IMR-90 (cell line): ENCODE results near the gene RAD21L1. TPM values are rescaled to one million over a fixed set of nuclear protein-coding genes. Genes with fewer than 3 reads are reported as not detected.

ENCODE experiments used
- ATAC-seq: fragments of 200-7000 bp; cut with Tn5 transposase; 2 replicates; pipeline ENCODE4 v1.9.1; 2020; ENCODE audit warnings: low read depth, mild to moderate bottlenecking, moderate library complexity
- BruUV-seq: library from RNA; stranded (reverse); fragments of 400-500 nt; replicated peaks from 2 replicates; lab custom pipeline; 2021; lab: Mats Ljungman, UMichigan
- CTCF ChIA-PET: fragments of 300-600 bp; formaldehyde crosslinking; extraction: SDS; loops from one replicate; lab custom pipeline; 2021; ENCODE audit warnings: antibody characterized with exemption; lab: Yijun Ruan, JAX
- POLR2A ChIA-PET: fragments of 300-600 bp; sonication (Branson Sonifier 250); formaldehyde crosslinking; loops from one replicate; lab custom pipeline; 2022; ENCODE audit warnings: antibody characterized with exemption; ENCODE audit not compliant: unreplicated experiment; lab: Charles Lee
- DNase-seq: peaks from one replicate; pipeline ENCODE4 v3.0.0; 2013
- H2AFZ ChIP-seq: replicated peaks from 2 replicates; pipeline ENCODE3; 2013; ENCODE audit warnings: low read length, mild to moderate bottlenecking; ENCODE audit not compliant: poor library complexity
- H2AK5ac ChIP-seq: 2 replicates; pipeline ENCODE4 v1.6.1; 2013; ENCODE audit warnings: low read depth, low read length, inconsistent platforms
- H2AK9ac ChIP-seq: replicated peaks from 2 replicates; pipeline ENCODE3; 2013; ENCODE audit warnings: mild to moderate bottlenecking, low read depth, low read length, moderate library complexity; ENCODE audit not compliant: poor library complexity
- H2BK120ac ChIP-seq: 2 replicates; pipeline ENCODE4 v1.6.1; 2013; ENCODE audit warnings: low read depth, low read length, inconsistent platforms
- H2BK15ac ChIP-seq: 3 replicates; pipeline ENCODE4 v1.6.1; 2013; ENCODE audit warnings: low read depth, low read length, inconsistent platforms
- H2BK20ac ChIP-seq: 2 replicates; pipeline ENCODE4 v1.6.1; 2013; ENCODE audit warnings: low read depth, mild to moderate bottlenecking, inconsistent platforms, low read length, moderate library complexity
- H2BK5ac ChIP-seq: 2 replicates; pipeline ENCODE4 v1.6.1; 2013; ENCODE audit warnings: mild to moderate bottlenecking, low read depth, low read length, inconsistent platforms; ENCODE audit not compliant: poor library complexity, severe bottlenecking
- H3K14ac ChIP-seq: replicated peaks from 2 replicates; pipeline ENCODE4 v1.6.1; 2013; ENCODE audit warnings: low read depth, low read length, inconsistent platforms
- H3K18ac ChIP-seq: 2 replicates; pipeline ENCODE4 v1.6.1; 2013; ENCODE audit warnings: low read depth, low read length, control low read depth
- H3K23ac ChIP-seq: 2 replicates; pipeline ENCODE4 v1.6.1; 2013; ENCODE audit warnings: low read depth, low read length, inconsistent platforms
- H3K27ac ChIP-seq: 2 replicates; pipeline ENCODE4 v1.5.1; 2013; ENCODE audit warnings: mild to moderate bottlenecking, control low read depth, low read length; ENCODE audit not compliant: insufficient read depth
- H3K27me3 ChIP-seq: 2 replicates; pipeline ENCODE4 v1.6.1; 2013; ENCODE audit warnings: low read length; ENCODE audit not compliant: control insufficient read depth, insufficient read depth
- H3K36me3 ChIP-seq: 2 replicates; pipeline ENCODE4 v1.6.1; 2013; ENCODE audit warnings: low read length, mixed read lengths; ENCODE audit not compliant: control insufficient read depth, insufficient read depth
- H3K4ac ChIP-seq: 2 replicates; pipeline ENCODE4 v1.6.1; 2013; ENCODE audit warnings: low read depth, low read length, inconsistent platforms
- H3K4me1 ChIP-seq: 2 replicates; pipeline ENCODE4 v1.6.1; 2013; ENCODE audit warnings: low read length, mixed read lengths; ENCODE audit not compliant: control insufficient read depth, insufficient read depth
- H3K4me2 ChIP-seq: 2 replicates; pipeline ENCODE4 v1.6.1; 2013; ENCODE audit warnings: low read depth, mild to moderate bottlenecking, control low read depth, low read length, moderate library complexity
- H3K4me3 ChIP-seq: 2 replicates; pipeline ENCODE4 v1.5.1; 2013; ENCODE audit warnings: low read depth, mild to moderate bottlenecking, control low read depth, low read length, moderate library complexity; ENCODE audit not compliant: insufficient read depth
- H3K56ac ChIP-seq: 2 replicates; pipeline ENCODE4 v1.6.1; 2013; ENCODE audit warnings: low read length, inconsistent platforms; ENCODE audit not compliant: insufficient read depth; ENCODE audit errors: extremely low read depth
- H3K79me1 ChIP-seq, 2 experiments: 2 replicates each; pipeline ENCODE4 v1.6.1; 2013; ENCODE audit warnings: low read length in 2 of 2, inconsistent platforms in 1 of 2, low read depth in 1 of 2
- H3K9ac ChIP-seq: 2 replicates; pipeline ENCODE4 v1.6.1; 2013; ENCODE audit warnings: low read depth, low read length, control low read depth
- H3K9me1 ChIP-seq: 2 replicates; pipeline ENCODE4 v1.6.1; 2013; ENCODE audit warnings: low read length, inconsistent platforms; ENCODE audit not compliant: insufficient read depth
- H3K9me3 ChIP-seq: 2 replicates; pipeline ENCODE4 v1.6.1; 2013; ENCODE audit warnings: low read length; ENCODE audit not compliant: control insufficient read depth, insufficient read depth
- H4K20me1 ChIP-seq: 2 replicates; pipeline ENCODE4 v1.6.1; 2013; ENCODE audit warnings: low read length, inconsistent platforms; ENCODE audit not compliant: insufficient read depth
- H4K5ac ChIP-seq: 2 replicates; pipeline ENCODE4 v1.6.1; 2013; ENCODE audit warnings: mild to moderate bottlenecking, low read depth, low read length, control low read depth
- H4K8ac ChIP-seq, 2 experiments: 2 replicates each; pipeline ENCODE4 v1.6.1; 2013; ENCODE audit warnings: low read depth in 2 of 2, low read length in 2 of 2, control low read depth in 1 of 2, inconsistent platforms in 1 of 2
- H4K91ac ChIP-seq: 2 replicates; pipeline ENCODE4 v1.6.1; 2013; ENCODE audit warnings: low read depth, low read length, inconsistent platforms; ENCODE audit not compliant: insufficient read depth
- CTCF ChIP-seq: conservative IDR thresholded peaks from 2 replicates; pipeline ENCODE4 v1.5.1; 2012; ENCODE audit warnings: mild to moderate bottlenecking, low read depth, low read length, improper control_type of control experiment
- MAFK ChIP-seq: IDR thresholded peaks from 2 replicates; pipeline ENCODE4 v1.6.1; 2012; ENCODE audit warnings: low read depth, low read length, improper control_type of control experiment
- WGBS, 2 experiments: methylation state at CpG; one replicate each; pipeline versions ENCODE4 v1.1.5 to v1.1.7; 2013; ENCODE audit warnings: missing lambda C conversion rate in 2 of 2; ENCODE audit not compliant: insufficient read length in 1 of 2; ENCODE audit errors: extremely low coverage in 2 of 2; 5-methylcytosine and 5-hydroxymethylcytosine counted together
- dilution Hi-C: fragments of 300-500 bp; cut with HindIII; formaldehyde crosslinking; loops from one replicate; pipeline ENCODE4 v1.14.3; 2018; ENCODE audit warnings: low sequenced_read_pairs; ENCODE audit not compliant: unreplicated experiment
- in situ Hi-C: fragments of 300-500 bp; cut with MboI; formaldehyde crosslinking; loops from 3 replicates; pipeline ENCODE4 v1.14.3; 2019; ENCODE audit warnings: low sequenced_read_pairs, inconsistent platforms, mixed read lengths
- intact Hi-C: fragments of 100-400 bp; cut with micrococcal nuclease; formaldehyde crosslinking; loops from 2 replicates; pipeline ENCODE4 v1.10.0; 2022
- polyA plus RNA-seq, 3 experiments: library from polyadenylated mRNA; depleted of rRNA; stranded (reverse); fragments of >200 nt; gene quantifications; 2 replicates each; pipeline ENCODE4 v1.2.3, GENCODE V29; 2012; ENCODE audit warnings: low replicate concordance in 1 of 3
- total RNA-seq: library from RNA; depleted of rRNA; stranded (reverse); fragments of >200 nt; gene quantifications from 2 replicates; pipeline ENCODE4 v1.2.3, GENCODE V29; 2012
- TF ChIP-seq, protein P1 (sequence below): fragments of 150-350 bp; IDR thresholded peaks from 2 replicates; pipeline ENCODE4 v1.6.1; 2017; ENCODE audit warnings: mild to moderate bottlenecking, antibody characterized with exemption, low read length, low read depth

Gene RAD21L1
- total and polyA plus RNA-seq, 2 of the 4 experiments (the other 2 are of a cell fraction), result not detected

GRCh38 chr20:1297486-1297885 lies 71.6 kb downstream of the RAD21L1 start:
- H3K4ac ChIP-seq, result no peak overlapping the region
- no peak overlapping the region for H2BK20ac ChIP-seq
- no peak overlapping the region for H3K18ac ChIP-seq
- H3K4me2 ChIP-seq, result no peak overlapping the region
- no peak overlapping the region for H3K9ac ChIP-seq
- no peak overlapping the region for H3K23ac ChIP-seq
- peaks cover 9% of the 10 kb centered on the region; the same call in 1 of the 2 replicates for H4K20me1 ChIP-seq
- ChIA-PET CTCF (no interaction called here), POLR2A (no interaction called here)
- ATAC-seq (no peak), DNase-seq (no peak)
- no peak overlapping the region for H4K8ac ChIP-seq
- H3K27ac ChIP-seq, result no peak overlapping the region
- TF ChIP-seq MAFK (no peak), CTCF (no peak)
- TF ChIP-seq, protein P1, sequence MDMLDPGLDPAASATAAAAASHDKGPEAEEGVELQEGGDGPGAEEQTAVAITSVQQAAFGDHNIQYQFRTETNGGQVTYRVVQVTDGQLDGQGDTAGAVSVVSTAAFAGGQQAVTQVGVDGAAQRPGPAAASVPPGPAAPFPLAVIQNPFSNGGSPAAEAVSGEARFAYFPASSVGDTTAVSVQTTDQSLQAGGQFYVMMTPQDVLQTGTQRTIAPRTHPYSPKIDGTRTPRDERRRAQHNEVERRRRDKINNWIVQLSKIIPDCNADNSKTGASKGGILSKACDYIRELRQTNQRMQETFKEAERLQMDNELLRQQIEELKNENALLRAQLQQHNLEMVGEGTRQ, result no peak
- H3K27me3 ChIP-seq, result no peaks in the 10 kb centered on the region
- peaks cover 40% of the 10 kb centered on the region for H3K9me1 ChIP-seq
- no peak overlapping the region for H2AK5ac ChIP-seq
- no peaks in the 10 kb centered on the region for H3K9me3 ChIP-seq
- intact Hi-C loops (no loop called here), in situ Hi-C loops (no loop called here), dilution Hi-C loops (no loop called here)
- peaks cover 5 to 21% of the 10 kb centered on the region in 2 experiments; a peak in 3 of 4 replicates for H3K79me1 ChIP-seq
- no peak overlapping the region for H2AFZ ChIP-seq
- no peak overlapping the region for H2BK15ac ChIP-seq
- H4K91ac ChIP-seq, result no peak overlapping the region
- no peak overlapping the region for H2BK5ac ChIP-seq
- H2BK120ac ChIP-seq, result no peak overlapping the region
- H3K4me1 ChIP-seq, result peaks cover 8% of the 10 kb centered on the region
- no TSS peak for BruUV-seq
- H3K4me3 ChIP-seq, result no peak overlapping the region
- H2AK9ac ChIP-seq, result no peak overlapping the region
- H3K14ac ChIP-seq, result no peak overlapping the region
- H4K5ac ChIP-seq, result no peak overlapping the region
- 100% methylated on average over 1 of the region's 2 CpGs; no CpG with 5 or more reads in 1 of the 2 experiments for WGBS, 2 experiments
- no peak overlapping the region for H3K56ac ChIP-seq
- peaks cover 1% of the 10 kb centered on the region; the same call in 1 of the 2 replicates for H3K36me3 ChIP-seq
